Kidney glomerular epithelial cell (primary cell): ENCODE measurements around the gene BMP4.
A peak's percentile ranks its signal among the peaks of the same experiment; 100 is the strongest.

ENCODE experiments used
- DNase-seq: peaks from one replicate; lab custom pipeline; 2025; lab: John Stamatoyannopoulos, UW

Gene BMP4

GRCh38 chr14:53964249-53964648 lies 7.6 kb upstream of the BMP4 start:
- peak; percentile 70 for DNase-seq

GRCh38 chr14:53963320-53964227 lies 6.9 kb upstream of the BMP4 start:
- DNase-seq = peak; percentile 20

- no peak for DNase-seq
Measured at GRCh38 chr14:53962953-53963319, 6.3 kb upstream of the BMP4 start.

GRCh38 chr14:53958628-53959027 lies 2.0 kb upstream of the BMP4 start:
- DNase-seq = no peak

GRCh38 chr14:53957739-53958138 lies 1.1 kb upstream of the BMP4 start:
- no peak for DNase-seq

- DNase-seq = no peak
Measured at GRCh38 chr14:53955671-53956426, 776 bp downstream of the BMP4 start.

GRCh38 chr14:53955229-53955556 lies 1.4 kb downstream of the BMP4 start:
- DNase-seq = no peak

- peak; percentile 26 for DNase-seq
Measured at GRCh38 chr14:53954551-53955228, 1.9 kb downstream of the BMP4 start.

- DNase-seq = peak; percentile 25
Measured at GRCh38 chr14:53953828-53954550, 2.6 kb downstream of the BMP4 start.

GRCh38 chr14:53953002-53953827 lies 3.4 kb downstream of the BMP4 start:
- DNase-seq = peak; percentile 78

GRCh38 chr14:53952533-53952932 lies 4.1 kb downstream of the BMP4 start:
- DNase-seq = no peak

- no peak for DNase-seq
Measured at GRCh38 chr14:53951627-53952303, 4.9 kb downstream of the BMP4 start.

- no peak for DNase-seq
Measured at GRCh38 chr14:53951243-53951626, 5.4 kb downstream of the BMP4 start.

GRCh38 chr14:53950031-53950793 lies 6.4 kb downstream of the BMP4 start:
- no peak for DNase-seq

- no peak for DNase-seq
Measured at GRCh38 chr14:53949201-53949600, 7.4 kb downstream of the BMP4 start.

GRCh38 chr14:53948205-53948884 lies 8.3 kb downstream of the BMP4 start:
- no peak for DNase-seq

GRCh38 chr14:53947452-53948204 lies 9.0 kb downstream of the BMP4 start:
- DNase-seq = no peak

GRCh38 chr14:53947094-53947445 lies 9.6 kb downstream of the BMP4 start:
- no peak for DNase-seq
